K562 (cell line): Measurements from ENCODE around the gene STARD13. TPM values are rescaled to one million over a fixed set of nuclear protein-coding genes. Genes with fewer than 3 reads are reported as not detected.

Source experiments
- ATAC-seq: fragments of 200-7000 bp; cut with Tn5 transposase; 3 replicates; pipeline ENCODE4 v1.9.1; 2020; ENCODE audit warnings: moderate library complexity
- BruUV-seq: library from RNA; stranded (reverse); fragments of 400-500 nt; replicated peaks from 2 replicates; lab custom pipeline; 2021; lab: Mats Ljungman, UMichigan
- CTCF ChIA-PET: fragments of 300-600 bp; formaldehyde crosslinking; extraction: SDS; loops from one replicate; lab custom pipeline; 2021; ENCODE audit warnings: low intra/inter-chr PET ratio; lab: Yijun Ruan, JAX
- POLR2A ChIA-PET: fragments of 300-600, 350-650 bp; sonication (Branson Sonifier 250); formaldehyde crosslinking; extraction: SDS; loops from one replicate; lab custom pipeline; 2021; ENCODE audit warnings: antibody characterized with exemption, inconsistent platforms; lab: Yijun Ruan, JAX
- DNase-seq, 4 experiments: peaks; one replicate each; pipeline versions ENCODE4 v3.0.0 to v3.0.0-alpha.2; 2011 to 2018; ENCODE audit warnings: low spot score in 3 of 4, mixed read lengths in 3 of 4; ENCODE audit errors: extremely low read depth in 1 of 4
- FAIRE-seq: peaks from 2 replicates; lab custom pipeline; 2011; peaks lifted over from hg19 to GRCh38; lab: Jason Lieb, UNC
- H2AFZ ChIP-seq: 2 replicates; pipeline ENCODE4 v1.6.0; 2011; ENCODE audit warnings: low read depth, low read length, control low read depth, inconsistent platforms
- H3K27ac ChIP-seq: fragments of 200-600 bp; 3 replicates; pipeline ENCODE4 v1.8.0; 2011; ENCODE audit warnings: low read depth, mild to moderate bottlenecking, control low read depth, inconsistent platforms, low read length, moderate library complexity, mixed read lengths; ENCODE audit errors: extremely low read depth
- H3K27me3 ChIP-seq, 2 experiments: fragments of 300-600 bp in 1 of 2; 2 replicates in 1 of 2; 3 replicates in 1 of 2; pipeline versions ENCODE4 v1.6.0 to v1.8.0; 2011; ENCODE audit warnings: inconsistent platforms in 2 of 2, low read length in 2 of 2, mild to moderate bottlenecking in 1 of 2, mixed read lengths in 1 of 2, moderate library complexity in 1 of 2; ENCODE audit not compliant: control insufficient read depth in 2 of 2, insufficient read depth in 2 of 2
- H3K36me3 ChIP-seq: fragments of 300-600 bp; 3 replicates; pipeline ENCODE4 v1.8.0; 2011; ENCODE audit warnings: mild to moderate bottlenecking, low read length, inconsistent platforms; ENCODE audit not compliant: control insufficient read depth, insufficient read depth
- H3K4me1 ChIP-seq, 2 experiments: fragments of 200-600 bp in 1 of 2; replicated peaks in 1 of 2; 2 replicates in 1 of 2; 3 replicates in 1 of 2; pipeline versions ENCODE4 v1.5.1 to v1.8.0; 2011; ENCODE audit warnings: inconsistent platforms in 2 of 2, low read length in 2 of 2, mild to moderate bottlenecking in 1 of 2, mixed read lengths in 1 of 2, moderate library complexity in 1 of 2; ENCODE audit not compliant: control insufficient read depth in 2 of 2, insufficient read depth in 2 of 2
- H3K4me2 ChIP-seq: 2 replicates; pipeline ENCODE4 v1.6.1; 2011; ENCODE audit warnings: low read length, control low read depth, inconsistent platforms, mixed read lengths; ENCODE audit not compliant: insufficient read depth
- H3K4me3 ChIP-seq: fragments of 200-600 bp; sonication (generic), shearing (Covaris generic); 2 replicates; pipeline ENCODE4 v1.5.1; 2016; ENCODE audit warnings: control low read depth, inconsistent platforms
- H3K79me2 ChIP-seq: fragments of 200-600 bp; 3 replicates; pipeline ENCODE4 v1.8.0; 2011; ENCODE audit warnings: low read length, inconsistent platforms; ENCODE audit not compliant: control insufficient read depth, insufficient read depth
- H3K9ac ChIP-seq, 2 experiments: 2 replicates each; pipeline versions ENCODE4 v1.6.0 to v1.6.1; 2011; ENCODE audit warnings: low read depth in 2 of 2, low read length in 2 of 2, control low read depth in 1 of 2, inconsistent platforms in 1 of 2, mild to moderate bottlenecking in 1 of 2, mixed read lengths in 1 of 2; ENCODE audit not compliant: insufficient read depth in 1 of 2
- H3K9me1 ChIP-seq: one replicate; pipeline ENCODE4 v1.6.0; 2011; ENCODE audit warnings: inconsistent platforms, mild to moderate bottlenecking, low read length, moderate library complexity; ENCODE audit not compliant: control insufficient read depth, insufficient read depth
- H3K9me3 ChIP-seq: replicated peaks from 2 replicates; pipeline ENCODE4 v1.5.1; 2011; ENCODE audit warnings: low read depth, low read length, inconsistent platforms; ENCODE audit not compliant: control insufficient read depth, insufficient read depth
- H4K20me1 ChIP-seq: replicated peaks from 2 replicates; pipeline ENCODE4 v1.6.1; 2011; ENCODE audit warnings: low read length, inconsistent platforms, mixed read lengths; ENCODE audit not compliant: control insufficient read depth, insufficient read depth
- ADNP ChIP-seq: fragments of 200-800 bp; sonication (Bioruptor generic); IDR thresholded peaks from 2 replicates; pipeline ENCODE4 v1.6.1; 2016; ENCODE audit warnings: missing genetic modification characterization, missing compliant biosample characterization
- CHCHD3 ChIP-seq: fragments of 250-450 bp; sonication (Bioruptor Pico); IDR thresholded peaks from 2 replicates; pipeline ENCODE4 v2.1.2; 2022; ENCODE audit warnings: mild to moderate bottlenecking
- EHMT2 ChIP-seq: fragments of 450-650 bp; IDR thresholded peaks from 2 replicates; pipeline ENCODE4 v1.6.1; 2018; ENCODE audit warnings: antibody characterized with exemption
- EWSR1 ChIP-seq: fragments of 450-650 bp; IDR thresholded peaks from 2 replicates; pipeline ENCODE4 v1.6.1; 2018; ENCODE audit warnings: borderline replicate concordance, mild to moderate bottlenecking, low read depth, moderate library complexity; ENCODE audit not compliant: partially characterized antibody
- FOXK2 ChIP-seq, 2 experiments: fragments of 450-650 bp; IDR thresholded peaks in 1 of 2; conservative IDR thresholded peaks in 1 of 2; 2 replicates each; pipeline ENCODE4 v1.6.1; 2016; ENCODE audit warnings: low read depth in 2 of 2, mild to moderate bottlenecking in 1 of 2
- HDAC3 ChIP-seq: fragments of 450-650 bp; IDR thresholded peaks from 2 replicates; pipeline ENCODE4 v1.6.1; 2018; ENCODE audit warnings: borderline replicate concordance, mild to moderate bottlenecking, moderate library complexity; ENCODE audit not compliant: partially characterized antibody
- MTA3 ChIP-seq: fragments of 450-650 bp; formaldehyde crosslinking; IDR thresholded peaks from 2 replicates; pipeline ENCODE4 v1.6.1; 2017; ENCODE audit warnings: mild to moderate bottlenecking, borderline replicate concordance
- MYC ChIP-seq, 2 experiments: fragments of 250-450 bp in 1 of 2; sonication (Bioruptor Pico) in 1 of 2; IDR thresholded peaks; 2 replicates each; pipeline versions ENCODE4 v1.5.1 to v1.6.1; 2012 to 2021; ENCODE audit warnings: low read depth in 2 of 2, borderline replicate concordance in 1 of 2, improper control_type of control experiment in 1 of 2, low read length in 1 of 2, mild to moderate bottlenecking in 1 of 2, moderate library complexity in 1 of 2
- MYNN ChIP-seq, 2 experiments: sonication (generic); formaldehyde crosslinking in 1 of 2; IDR thresholded peaks; 2 replicates each; pipeline versions ENCODE4 v1.5.0 to v1.6.1; 2016 to 2020; ENCODE audit warnings: antibody characterized with exemption in 1 of 2, missing genetic modification reagents in 1 of 2
- NFYB ChIP-seq: IDR thresholded peaks from 2 replicates; pipeline ENCODE4 v1.6.1; 2011; ENCODE audit warnings: mild to moderate bottlenecking, moderate library complexity; ENCODE audit not compliant: insufficient read length; ENCODE audit errors: extremely low read depth
- NUFIP1 ChIP-seq: fragments of 450-650 bp; IDR thresholded peaks from 2 replicates; pipeline ENCODE4 v1.6.1; 2018; ENCODE audit not compliant: partially characterized antibody
- RBM15 ChIP-seq: fragments of 200-400 bp; formaldehyde crosslinking; IDR thresholded peaks from 2 replicates; pipeline ENCODE4 v1.6.1; 2018; ENCODE audit warnings: mild to moderate bottlenecking, low read length, moderate library complexity; ENCODE audit not compliant: insufficient read depth
- RFX7 ChIP-seq: fragments of 250-450 bp; sonication (Bioruptor Pico); IDR thresholded peaks from 2 replicates; pipeline ENCODE4 v1.5.1; 2021; ENCODE audit warnings: mild to moderate bottlenecking
- SMARCE1 ChIP-seq: fragments of 450-650 bp; IDR thresholded peaks from 2 replicates; pipeline ENCODE4 v1.7.1; 2016; ENCODE audit warnings: mild to moderate bottlenecking
- SP1 ChIP-seq: sonication (generic); formaldehyde crosslinking; IDR thresholded peaks from 2 replicates; pipeline ENCODE4 v1.8.1; 2022; ENCODE audit warnings: mild to moderate bottlenecking, missing genetic modification reagents
- TCFL5 ChIP-seq: fragments of 250-450 bp; sonication (Bioruptor Pico); conservative IDR thresholded peaks from 2 replicates; pipeline ENCODE4 v1.6.1; 2021; ENCODE audit warnings: mild to moderate bottlenecking, moderate library complexity, matching md5 sums
- ZFP30 ChIP-seq: fragments of 250-450 bp; sonication (Bioruptor Pico); IDR thresholded peaks from 2 replicates; pipeline ENCODE4 v1.8.0; 2022; ENCODE audit warnings: moderate library complexity, mild to moderate bottlenecking, inconsistent platforms, borderline replicate concordance
- ZFPM2 ChIP-seq: fragments of 250-450 bp; sonication (Bioruptor Pico); IDR thresholded peaks from 2 replicates; pipeline ENCODE4 v1.5.1; 2022; ENCODE audit warnings: mild to moderate bottlenecking
- ZNF239 ChIP-seq: fragments of 250-450 bp; sonication (Bioruptor Pico); IDR thresholded peaks from 2 replicates; pipeline ENCODE4 v1.4.0; 2020; ENCODE audit warnings: mild to moderate bottlenecking
- ZNF76 ChIP-seq: fragments of 250-450 bp; sonication (Bioruptor Pico); IDR thresholded peaks from 2 replicates; pipeline ENCODE4 v1.4.0; 2020; ENCODE audit warnings: mild to moderate bottlenecking, moderate library complexity, borderline replicate concordance
- WGBS: fragments of 100-300 bp; shearing (Covaris generic); methylation state at CpG from one replicate; pipeline ENCODE4 v1.1.6; 2016; ENCODE audit warnings: low coverage, mixed read lengths; ENCODE audit not compliant: insufficient coverage; ENCODE audit errors: missing lambda C conversion rate; 5-methylcytosine and 5-hydroxymethylcytosine counted together
- in situ Hi-C: fragments of 300-500 bp; cut with MboI; formaldehyde crosslinking; loops from 4 replicates; pipeline ENCODE4 v1.15.0; 2018; ENCODE audit warnings: inconsistent platforms, mixed read lengths
- intact Hi-C: fragments of 100-400 bp; cut with micrococcal nuclease; formaldehyde crosslinking; loops from 2 replicates; pipeline ENCODE4 v1.14.2; 2022
- polyA plus RNA-seq, 8 experiments: library from polyadenylated mRNA; depleted of rRNA in 4 of 8; stranded (reverse) in 5 of 8; unstranded in 3 of 8; fragments of >200 nt; fragmentation: Nextera tagmentation in 2 of 8; fragmentation: Illumina TruSeq in 1 of 8; extraction: Ambion mirVana in 2 of 8; extraction: Trizol in 1 of 8; gene quantifications; 2 replicates each; pipeline versions ENCODE4 v1.2.1 to v1.2.3, GENCODE V29; 2011 to 2014; ENCODE audit warnings: inconsistent platforms in 1 of 8, missing spikeins in 1 of 8
- total RNA-seq, 7 experiments: library from RNA; depleted of rRNA in 6 of 7; stranded (reverse); fragments of >200 nt in 6 of 7; fragmentation: Illumina TruSeq in 2 of 7; extraction: Trizol in 2 of 7; gene quantifications; 2 replicates each; pipeline versions ENCODE4 v1.2.1 to v1.2.3, GENCODE V29; 2011 to 2021; ENCODE audit warnings: low replicate concordance in 1 of 7
- TF ChIP-seq, protein P1 (sequence below): fragments of 450-650 bp; IDR thresholded peaks from 2 replicates; pipeline ENCODE4 v1.6.1; 2016; ENCODE audit warnings: missing biosample characterization, missing genetic modification characterization
- TF ChIP-seq, protein P2 (sequence below): fragments of 450-650 bp; IDR thresholded peaks from 2 replicates; pipeline ENCODE4 v1.6.1; 2014; ENCODE audit warnings: low read depth, mild to moderate bottlenecking, moderate library complexity, borderline replicate concordance

Gene STARD13
- total and polyA plus RNA-seq, 9 of the 15 experiments (the other 6 are each of a cell fraction or from before 2014, with no cell fraction given) = 0.11 TPM; not detected in 8

DNA sequence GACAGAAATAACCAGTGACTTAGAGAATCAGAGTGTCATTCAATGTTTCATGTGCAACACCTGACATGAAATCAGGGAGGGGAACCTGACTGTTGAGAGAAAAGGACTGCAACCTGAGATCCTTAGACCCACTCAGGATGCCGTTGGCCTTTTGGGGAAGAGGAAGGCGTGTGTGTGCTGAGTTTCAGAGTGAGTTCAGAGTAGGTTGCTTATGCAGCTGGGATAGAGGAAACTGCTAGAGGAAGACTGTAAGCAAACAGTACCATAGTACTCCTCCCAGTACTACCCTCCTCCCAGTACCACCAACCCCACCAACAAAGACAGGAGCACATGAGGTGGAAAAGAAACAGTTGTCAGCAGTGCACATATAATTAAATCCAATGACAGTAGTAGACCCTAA lies 205.6 kb downstream of the STARD13 start (continued):
- TF ChIP-seq TCFL5 (CRISPR knock-in tag) (no peak), SMARCE1 (no peak), ADNP (no peak), FOXK2 (conservative IDR thresholded peaks at IDR 0.05 in 1 of 2, IDR thresholded peaks at IDR 0.05 in 1 of 2; ENCODE audit: low read depth in 2 of 2) (no peak), MTA3 (no peak)

DNA sequence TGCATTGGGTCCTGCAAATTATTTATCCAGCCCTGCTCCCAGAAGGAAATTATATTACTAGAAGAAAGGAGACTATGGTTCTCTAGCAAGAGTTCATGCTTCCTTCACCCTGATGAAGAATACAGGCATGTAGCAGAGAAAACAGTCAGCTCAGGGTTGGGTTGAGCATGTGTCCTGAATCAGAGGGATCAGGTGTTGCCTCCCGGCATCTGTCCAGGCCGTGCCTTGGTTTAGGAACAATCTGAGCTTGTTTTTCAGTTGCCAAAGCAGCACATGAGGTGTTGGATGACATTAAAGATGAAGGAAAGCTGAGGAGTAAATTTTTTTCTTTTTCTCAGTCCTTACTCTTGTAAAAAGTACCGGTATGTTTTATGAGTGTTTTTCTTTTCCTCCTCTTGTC lies 207.3 kb downstream of the STARD13 start:
- Histone ChIP-seq H3K4me1 (no peaks in the 10 kb centered on the region), H3K27me3 (no peaks in the 10 kb centered on the region), H3K27ac (no peak overlapping the region), H2AFZ (no peak overlapping the region), H3K4me2 (no peak overlapping the region), H3K9me3 (no peaks in the 10 kb centered on the region), H4K20me1 (no peaks in the 10 kb centered on the region), H3K9ac (no peak overlapping the region), H3K9me1 (no peaks in the 10 kb centered on the region), H3K79me2 (no peaks in the 10 kb centered on the region), H3K4me3 (no peak overlapping the region), H3K36me3 (no peaks in the 10 kb centered on the region)
- in situ Hi-C loops (no loop called here), intact Hi-C loops (no loop called here)
- no TSS peak for BruUV-seq
- ChIA-PET POLR2A (no interaction called here), CTCF (no interaction called here)
- ATAC-seq = no peak
- DNase-seq = no peak
- no peak for FAIRE-seq
- 3% methylated on average over 3 of the region's 3 CpGs for WGBS
- no peak for TF ChIP-seq ZFPM2 (CRISPR knock-in tag)
- TF ChIP-seq HDAC3 = no peak
- TF ChIP-seq MYC (IDR thresholded peaks at IDR 0.05; ENCODE audit: low read depth, low read length) = no peak
- no peak for TF ChIP-seq MYC (CRISPR knock-in tag; IDR thresholded peaks at IDR 0.05; ENCODE audit: borderline replicate concordance, low read depth)
- TF ChIP-seq MYNN (IDR thresholded peaks at IDR 0.05) = no peak
- no peak for TF ChIP-seq MYNN (CRISPR knock-in tag; IDR thresholded peaks at IDR 0.05)
- TF ChIP-seq NUFIP1 = no peak
- TF ChIP-seq NFYB = no peak
- no peak for TF ChIP-seq ZFP30 (CRISPR knock-in tag)
- TF ChIP-seq, protein P1, sequence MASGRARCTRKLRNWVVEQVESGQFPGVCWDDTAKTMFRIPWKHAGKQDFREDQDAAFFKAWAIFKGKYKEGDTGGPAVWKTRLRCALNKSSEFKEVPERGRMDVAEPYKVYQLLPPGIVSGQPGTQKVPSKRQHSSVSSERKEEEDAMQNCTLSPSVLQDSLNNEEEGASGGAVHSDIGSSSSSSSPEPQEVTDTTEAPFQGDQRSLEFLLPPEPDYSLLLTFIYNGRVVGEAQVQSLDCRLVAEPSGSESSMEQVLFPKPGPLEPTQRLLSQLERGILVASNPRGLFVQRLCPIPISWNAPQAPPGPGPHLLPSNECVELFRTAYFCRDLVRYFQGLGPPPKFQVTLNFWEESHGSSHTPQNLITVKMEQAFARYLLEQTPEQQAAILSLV (tag) = no peak
- TF ChIP-seq, protein P2, sequence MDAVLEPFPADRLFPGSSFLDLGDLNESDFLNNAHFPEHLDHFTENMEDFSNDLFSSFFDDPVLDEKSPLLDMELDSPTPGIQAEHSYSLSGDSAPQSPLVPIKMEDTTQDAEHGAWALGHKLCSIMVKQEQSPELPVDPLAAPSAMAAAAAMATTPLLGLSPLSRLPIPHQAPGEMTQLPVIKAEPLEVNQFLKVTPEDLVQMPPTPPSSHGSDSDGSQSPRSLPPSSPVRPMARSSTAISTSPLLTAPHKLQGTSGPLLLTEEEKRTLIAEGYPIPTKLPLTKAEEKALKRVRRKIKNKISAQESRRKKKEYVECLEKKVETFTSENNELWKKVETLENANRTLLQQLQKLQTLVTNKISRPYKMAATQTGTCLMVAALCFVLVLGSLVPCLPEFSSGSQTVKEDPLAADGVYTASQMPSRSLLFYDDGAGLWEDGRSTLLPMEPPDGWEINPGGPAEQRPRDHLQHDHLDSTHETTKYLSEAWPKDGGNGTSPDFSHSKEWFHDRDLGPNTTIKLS = no peak
- TF ChIP-seq RBM15 = no peak
- TF ChIP-seq RFX7 = no peak
- no peak for TF ChIP-seq SP1 (CRISPR knock-in tag)
- no peak for TF ChIP-seq ZNF76 (CRISPR knock-in tag)
- no peak for TF ChIP-seq EHMT2
- TF ChIP-seq EWSR1 = no peak
- TF ChIP-seq ZNF239 (CRISPR knock-in tag) = no peak
- no peak for TF ChIP-seq CHCHD3 (CRISPR knock-in tag)
